Glutamatergic neuron (in vitro differentiated cells): ENCODE measurements around the gene TEX26. TPM values are rescaled to one million over a fixed set of nuclear protein-coding genes. Genes with fewer than 3 reads are reported as not detected.

ENCODE experiments used
- DNase-seq: peaks from one replicate; pipeline ENCODE4 v3.0.0; 2022
- H3K27ac Mint-ChIP-seq: one replicate; pipeline ENCODE4 v1.8.0; 2020; ENCODE audit warnings: mild to moderate bottlenecking, mixed read lengths, inconsistent platforms; ENCODE audit not compliant: unreplicated experiment
- H3K27me3 Mint-ChIP-seq: one replicate; pipeline ENCODE4 v1.8.0; 2020; ENCODE audit warnings: mild to moderate bottlenecking, moderate library complexity, mixed read lengths, inconsistent platforms; ENCODE audit not compliant: unreplicated experiment
- H3K36me3 Mint-ChIP-seq: one replicate; pipeline ENCODE4 v1.8.0; 2020; ENCODE audit warnings: mild to moderate bottlenecking, mixed read lengths, inconsistent platforms; ENCODE audit not compliant: unreplicated experiment
- H3K4me1 Mint-ChIP-seq: one replicate; pipeline ENCODE4 v1.8.0; 2020; ENCODE audit warnings: mild to moderate bottlenecking, low read depth, mixed read lengths, inconsistent platforms; ENCODE audit not compliant: unreplicated experiment
- H3K4me3 Mint-ChIP-seq: one replicate; pipeline ENCODE4 v1.8.0; 2020; ENCODE audit warnings: mild to moderate bottlenecking, mixed read lengths, inconsistent platforms; ENCODE audit not compliant: unreplicated experiment
- H3K9me3 Mint-ChIP-seq: one replicate; pipeline ENCODE4 v1.8.0; 2020; ENCODE audit warnings: mild to moderate bottlenecking, moderate library complexity, mixed read lengths, inconsistent platforms; ENCODE audit not compliant: unreplicated experiment
- CTCF ChIP-seq: fragments of 200-600 bp; sonication (generic); IDR thresholded peaks from one replicate; pipeline ENCODE4 v1.5.0; 2021; ENCODE audit not compliant: partially characterized antibody, unreplicated experiment
- total RNA-seq: library from RNA; stranded (reverse); fragmentation: NEBNext Ultra II Directional; extraction: Animal tissue kit (Norgen Biotek cat#: 25700); gene quantifications from one replicate; pipeline ENCODE4 v1.2.1, GENCODE V29; 2021; ENCODE audit not compliant: unreplicated experiment

TEX26 gene
- total RNA-seq, 1 donor from 2014 or later, result not detected

GRCh38 chr13:30959678-30960077 is 27.2 kb downstream of the TEX26 start:
- Mint-ChIP-seq H3K36me3 (peaks cover 8% of the 10 kb centered on the region), H3K27ac (no peak overlapping the region), H3K4me3 (no peak overlapping the region), H3K9me3 (no peaks in the 10 kb centered on the region), H3K4me1 (no peaks in the 10 kb centered on the region), H3K27me3 (no peaks in the 10 kb centered on the region)
- TF ChIP-seq CTCF, result no peak
- DNase-seq, result no peak

- no peak for DNase-seq
- peaks cover 13% of the 10 kb centered on the region for H3K36me3 Mint-ChIP-seq
- H3K9me3 Mint-ChIP-seq, result peaks cover 2% of the 10 kb centered on the region
- no peak for TF ChIP-seq CTCF
- no peaks in the 10 kb centered on the region for H3K27me3 Mint-ChIP-seq
- H3K4me3 Mint-ChIP-seq, result no peak overlapping the region
- no peaks in the 10 kb centered on the region for H3K4me1 Mint-ChIP-seq
- no peak overlapping the region for H3K27ac Mint-ChIP-seq
Measured at GRCh38 chr13:30963791-30964190, 31.3 kb downstream of the TEX26 start.

GRCh38 chr13:30965380-30965779 is 32.9 kb downstream of the TEX26 start:
- no peak for DNase-seq
- peaks cover 2% of the 10 kb centered on the region for H3K9me3 Mint-ChIP-seq
- peaks cover 3% of the 10 kb centered on the region for H3K4me1 Mint-ChIP-seq
- TF ChIP-seq CTCF, result no peak
- no peak overlapping the region for H3K4me3 Mint-ChIP-seq
- no peak overlapping the region for H3K27ac Mint-ChIP-seq
- peaks cover 3% of the 10 kb centered on the region for H3K27me3 Mint-ChIP-seq
- H3K36me3 Mint-ChIP-seq, result peaks cover 13% of the 10 kb centered on the region

- H3K27me3 Mint-ChIP-seq, result peaks cover 3% of the 10 kb centered on the region
- H3K4me1 Mint-ChIP-seq, result peaks cover 5% of the 10 kb centered on the region
- H3K4me3 Mint-ChIP-seq, result no peak overlapping the region
- no peak for TF ChIP-seq CTCF
- H3K36me3 Mint-ChIP-seq, result peaks cover 13% of the 10 kb centered on the region
- H3K27ac Mint-ChIP-seq, result no peak overlapping the region
- no peak for DNase-seq
- peaks cover 2% of the 10 kb centered on the region for H3K9me3 Mint-ChIP-seq
Measured at GRCh38 chr13:30966101-30966500, 33.6 kb downstream of the TEX26 start.

- Mint-ChIP-seq H3K27me3 (peaks cover 3% of the 10 kb centered on the region), H3K27ac (no peak overlapping the region), H3K36me3 (peaks cover 5% of the 10 kb centered on the region), H3K4me1 (peaks cover 5% of the 10 kb centered on the region), H3K9me3 (peaks cover 2% of the 10 kb centered on the region), H3K4me3 (no peak overlapping the region)
- TF ChIP-seq CTCF, result no peak
- no peak for DNase-seq
Measured at GRCh38 chr13:30968846-30969245, 36.4 kb downstream of the TEX26 start.
